HEK293 (cell line): ENCODE results near the gene MYH8.

ENCODE experiments used
- CTCF ChIP-seq: fragments of 450-650 bp; formaldehyde crosslinking; IDR thresholded peaks from 2 replicates; pipeline ENCODE4 v1.5.1; 2016; ENCODE audit warnings: missing biosample characterization, missing genetic modification characterization
- GLIS1 ChIP-seq: fragments of 450-650 bp; formaldehyde crosslinking; IDR thresholded peaks from 2 replicates; pipeline ENCODE4 v1.5.1; 2016; ENCODE audit warnings: missing biosample characterization, missing genetic modification characterization
- ZBTB20 ChIP-seq: fragments of 450-650 bp; formaldehyde crosslinking; IDR thresholded peaks from 2 replicates; pipeline ENCODE4 v1.5.1; 2016; ENCODE audit warnings: missing biosample characterization, missing genetic modification characterization

DNA sequence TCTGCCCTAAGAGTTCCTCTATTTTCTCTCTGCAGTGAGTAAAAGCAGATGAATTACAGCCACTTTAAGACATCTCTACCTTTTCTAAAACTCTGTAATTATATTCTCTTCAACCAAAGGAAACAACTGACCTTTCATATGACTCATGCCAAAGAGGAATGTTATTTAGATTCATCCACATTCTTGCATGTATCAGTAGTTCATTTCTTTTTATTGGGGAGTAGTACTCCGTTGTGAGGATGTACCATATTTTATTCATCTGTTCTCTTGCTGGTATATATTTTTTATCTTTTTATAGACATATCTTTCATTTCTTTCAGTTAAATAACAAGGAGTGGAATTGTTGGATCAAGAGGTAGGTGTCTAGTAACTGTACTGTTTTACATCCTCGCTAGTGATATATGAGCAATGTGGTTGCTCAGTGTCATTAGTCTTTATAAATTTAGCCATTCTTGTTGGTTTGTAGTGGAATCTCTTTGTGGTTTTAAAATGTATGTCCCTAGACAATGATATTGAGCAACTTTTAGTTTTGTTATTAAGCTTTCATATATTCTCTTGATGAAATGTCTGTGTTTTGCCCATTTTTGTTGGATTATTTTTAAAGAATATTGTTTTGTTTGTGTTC is 7.8 kb upstream of the MYH8 start:
- TF ChIP-seq ZBTB20 (tag by site-specific recombination): no peak
- no peak for TF ChIP-seq GLIS1 (tag by site-specific recombination)
- no peak for TF ChIP-seq CTCF (tag by site-specific recombination)
